GM18870 (cell line): Measurements from ENCODE around the gene TCP11.

Experiments used
- ATAC-seq: cut with Tn5 transposase; IDR thresholded peaks from one replicate; pipeline ENCODE4 v1.9.1; 2021; ENCODE audit warnings: moderate library complexity; ENCODE audit not compliant: unreplicated experiment

TCP11 gene

GRCh38 chr6:35141007-35141655, at the start of gene TCP11:
TSS of gene TCP11 (minus strand) at chr6:35141339. CDS start at chr6:35140870, 469 bp downstream.
- no peak for ATAC-seq

- no peak for ATAC-seq
These were observed 49.2 kb upstream of the TCP11 start for GRCh38 chr6:35190306-35190705.

- no peak for ATAC-seq
These were observed 47.7 kb upstream of the TCP11 start for GRCh38 chr6:35188886-35189285.

GRCh38 chr6:35186571-35186970, 45.4 kb upstream of the TCP11 start:
- no peak for ATAC-seq

- no peak for ATAC-seq
These were observed 44.8 kb upstream of the TCP11 start for GRCh38 chr6:35185971-35186370.

GRCh38 chr6:35185302-35185681, 44.2 kb upstream of the TCP11 start:
- ATAC-seq: no peak

- ATAC-seq: no peak
These were observed 43.6 kb upstream of the TCP11 start for GRCh38 chr6:35184580-35185301.

- no peak for ATAC-seq
These were observed 42.8 kb upstream of the TCP11 start for GRCh38 chr6:35183935-35184334.

GRCh38 chr6:35183281-35183680, 42.1 kb upstream of the TCP11 start:
- ATAC-seq: no peak

- ATAC-seq: no peak
These were observed 40.9 kb upstream of the TCP11 start for GRCh38 chr6:35181933-35182612.

- no peak for ATAC-seq
These were observed 40.3 kb upstream of the TCP11 start for GRCh38 chr6:35181308-35181932.

GRCh38 chr6:35179901-35180535, 38.9 kb upstream of the TCP11 start:
- ATAC-seq: no peak

GRCh38 chr6:35178932-35179832, 38.0 kb upstream of the TCP11 start:
- no peak for ATAC-seq

- no peak for ATAC-seq
These were observed 36.9 kb upstream of the TCP11 start for GRCh38 chr6:35178012-35178411.

- no peak for ATAC-seq
These were observed 36.5 kb upstream of the TCP11 start for GRCh38 chr6:35177596-35177995.

GRCh38 chr6:35177157-35177556, 36.0 kb upstream of the TCP11 start:
- ATAC-seq: no peak

- ATAC-seq: no peak
These were observed 35.3 kb upstream of the TCP11 start for GRCh38 chr6:35176301-35177024.

- no peak for ATAC-seq
These were observed 33.4 kb upstream of the TCP11 start for GRCh38 chr6:35174501-35174900.

- no peak for ATAC-seq
These were observed 32.9 kb upstream of the TCP11 start for GRCh38 chr6:35174088-35174434.
